GM19239 (cell line): ENCODE data around the gene MLC1.

Experiments used
- DNase-seq: peaks from one replicate; pipeline ENCODE4 v3.0.0; 2011; ENCODE audit warnings: low spot score; ENCODE audit not compliant: insufficient read length
- FAIRE-seq: peaks from 2 replicates; lab custom pipeline; 2011; peaks lifted over from hg19 to GRCh38; lab: Jason Lieb, UNC

Gene MLC1

GRCh38 chr22:50061141-50061823 lies 23.9 kb downstream of the MLC1 start:
- DNase-seq: no peak
- no peak for FAIRE-seq

- DNase-seq (no peak), FAIRE-seq (no peak)
These were observed 24.6 kb downstream of the MLC1 start for GRCh38 chr22:50060441-50061140.

GRCh38 chr22:50059881-50060262 lies 25.4 kb downstream of the MLC1 start:
- FAIRE-seq: no peak
- no peak for DNase-seq

- FAIRE-seq (no peak), DNase-seq (no peak)
These were observed 26.0 kb downstream of the MLC1 start for GRCh38 chr22:50058906-50059880.

- FAIRE-seq (no peak), DNase-seq (no peak)
These were observed 26.9 kb downstream of the MLC1 start, which contains the start of gene TTLL8 for GRCh38 chr22:50058061-50058905. Gene TTLL8, minus strand, starts transcription at chr22:50058298.

GRCh38 chr22:50057278-50058060 lies 27.8 kb downstream of the MLC1 start:
- no peak for FAIRE-seq
- DNase-seq: no peak

- FAIRE-seq: no peak
- DNase-seq: no peak
These were observed 28.8 kb downstream of the MLC1 start for GRCh38 chr22:50056214-50056972.

GRCh38 chr22:50053861-50054260 lies 31.4 kb downstream of the MLC1 start:
- no peak for FAIRE-seq
- no peak for DNase-seq

GRCh38 chr22:50051930-50052329 lies 33.3 kb downstream of the MLC1 start:
- FAIRE-seq: no peak
- no peak for DNase-seq

- DNase-seq: no peak
These were observed 35.7 kb downstream of the MLC1 start for GRCh38 chr22:50049299-50050195.

GRCh38 chr22:50048836-50049235 lies 36.4 kb downstream of the MLC1 start:
- FAIRE-seq (no peak), DNase-seq (no peak)

More at GRCh38 chr22:50049299-50050195, 35.7 kb downstream of the MLC1 start:
- no peak for FAIRE-seq

GRCh38 chr22:50048061-50048765 lies 37.0 kb downstream of the MLC1 start:
- DNase-seq (no peak), FAIRE-seq (no peak)

GRCh38 chr22:50047346-50047745 lies 37.9 kb downstream of the MLC1 start:
- FAIRE-seq: no peak

GRCh38 chr22:50046481-50047245 lies 38.6 kb downstream of the MLC1 start:
- FAIRE-seq: no peak
- DNase-seq: no peak

More at GRCh38 chr22:50047346-50047745, 37.9 kb downstream of the MLC1 start:
- DNase-seq: no peak

GRCh38 chr22:50046019-50046415 lies 39.2 kb downstream of the MLC1 start:
- no peak for FAIRE-seq
- DNase-seq: no peak
